Renal cortex interstitium (tissue), 11 donors: ENCODE measurements around the gene FADS3. TPM values are rescaled to one million over a fixed set of nuclear protein-coding genes. Genes with fewer than 3 reads are reported as not detected.
A peak's percentile ranks its signal among the peaks of the same experiment; 100 is the strongest.

ENCODE experiments used
- DNase-seq, 11 donors: peaks; one replicate each; pipeline ENCODE4 v3.0.0-alpha.2; 2013; ENCODE audit warnings: low read depth in 9 of 11, low spot score in 4 of 11; ENCODE audit errors: extremely low read depth in 1 of 11
- polyA plus RNA-seq, 3 donors: library from polyadenylated mRNA; unstranded; fragments of 120-200 nt; gene quantifications; one replicate each; pipeline ENCODE4 v1.2.1, GENCODE V29; 2013; ENCODE audit not compliant: insufficient read length in 3 of 3

The FADS3 gene
- polyA plus RNA-seq, 3 donors, result 13.0 to 22.9 (median 18.4) TPM

DNA sequence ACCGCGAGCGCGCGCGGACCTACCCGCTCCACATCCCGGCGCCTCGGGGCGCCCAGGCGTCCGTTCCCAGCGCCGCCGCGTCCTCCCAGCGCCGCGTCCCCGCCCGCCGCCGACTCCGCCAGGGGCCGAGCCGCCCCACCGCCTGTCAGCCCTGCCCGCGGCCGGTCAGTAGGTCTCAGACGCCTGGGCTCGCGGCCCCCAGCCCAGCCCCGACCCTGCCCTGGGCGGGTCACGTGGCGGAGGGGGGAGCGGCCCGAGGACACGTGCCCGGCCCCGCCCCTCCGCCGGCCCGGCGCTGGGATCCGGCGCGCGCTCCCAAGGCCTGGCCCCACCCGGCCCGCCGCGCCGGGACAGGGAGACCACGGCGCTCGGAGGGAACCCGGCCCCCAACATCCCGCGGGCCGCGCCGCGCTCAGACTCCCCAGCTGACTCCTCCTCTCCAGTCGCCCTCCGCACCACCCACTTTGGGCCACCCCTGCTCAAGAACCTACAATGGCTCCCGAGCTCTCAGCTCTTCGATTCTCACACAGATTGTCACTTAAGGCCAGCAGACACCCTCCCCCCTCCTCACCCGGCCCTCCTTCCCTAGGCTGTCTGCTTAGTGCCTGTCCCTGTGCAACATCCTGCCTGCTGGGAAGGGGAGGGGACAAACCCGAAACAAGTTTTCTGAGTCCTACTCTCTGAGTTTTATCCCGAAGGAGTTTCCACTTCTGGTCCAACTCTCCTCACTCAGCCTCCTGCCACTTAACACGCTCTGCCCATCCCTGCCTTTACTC, 26.2 kb upstream of the FADS3 start, which contains the start of gene RAB3IL1:
RAB3IL1 (minus strand) TSS at position 233 of the 776 bp plus-strand sequence; CDS start at position 34, 199 bp downstream.
- DNase-seq, result peak in 6 of 11 donors; percentile 29 to 62 (median 56)

DNA sequence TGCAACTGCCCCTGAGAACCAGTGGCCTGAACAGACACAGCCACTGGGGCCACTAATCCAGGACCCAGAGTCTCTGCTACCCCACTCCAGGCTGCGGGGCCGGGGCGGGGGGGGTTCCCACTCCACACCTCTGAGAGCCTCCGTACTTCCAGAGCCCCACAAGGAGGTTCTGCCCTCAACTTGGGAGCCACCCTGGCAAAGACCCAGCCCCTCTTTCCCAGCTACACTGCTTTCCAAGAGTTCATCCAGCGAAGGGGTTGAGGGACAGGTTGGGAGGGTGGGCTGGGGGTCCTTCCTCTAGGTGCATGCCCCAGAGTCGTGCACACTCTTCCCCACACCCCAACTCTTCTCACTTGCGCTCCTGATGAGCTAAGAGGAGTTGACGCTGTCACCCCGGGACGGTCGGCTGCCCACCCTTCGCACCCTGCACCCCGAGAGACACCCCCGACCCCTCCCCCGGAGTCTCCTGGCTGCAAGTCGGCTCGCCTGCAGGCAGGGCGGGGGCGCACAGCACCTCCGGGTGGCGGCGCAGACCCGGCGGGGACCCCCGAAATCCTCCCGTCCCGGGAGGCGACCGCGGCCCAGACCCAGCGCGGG, 25.5 kb upstream of the FADS3 start:
- no peak for DNase-seq

DNA sequence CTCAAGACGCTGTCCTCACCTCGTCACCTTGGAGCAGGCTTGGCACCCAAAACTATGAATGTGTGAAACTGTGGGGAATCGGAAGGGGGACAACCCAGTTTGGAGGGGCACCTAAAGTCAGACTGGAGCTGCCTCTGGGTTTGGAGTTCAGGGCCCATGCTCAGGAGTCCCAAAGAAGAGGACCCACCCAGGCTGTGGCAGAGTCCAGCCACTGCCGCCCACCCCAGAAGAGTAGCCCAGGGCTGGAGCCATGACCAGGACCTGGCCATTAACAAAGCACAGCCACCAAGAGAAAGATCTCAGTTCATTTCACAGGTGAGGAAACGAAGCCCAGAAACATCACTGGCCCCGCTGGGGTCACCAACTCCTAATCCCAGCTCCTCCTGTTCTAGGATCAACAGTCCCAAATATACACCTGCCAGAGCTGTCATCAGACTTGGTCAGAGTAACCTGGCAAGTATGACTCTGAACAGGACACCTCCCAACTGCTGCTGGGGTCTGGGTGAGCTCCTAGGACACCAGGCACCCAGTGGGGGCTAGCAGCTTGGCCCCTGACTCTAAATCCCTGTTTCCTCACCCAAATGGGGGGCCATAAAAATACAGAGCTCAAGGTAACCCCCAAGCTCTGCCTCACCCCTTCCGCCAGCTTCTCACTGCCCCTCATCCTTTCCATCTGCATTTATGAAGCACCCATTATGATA, 23.3 kb upstream of the FADS3 start:
- DNase-seq, result no peak

DNA sequence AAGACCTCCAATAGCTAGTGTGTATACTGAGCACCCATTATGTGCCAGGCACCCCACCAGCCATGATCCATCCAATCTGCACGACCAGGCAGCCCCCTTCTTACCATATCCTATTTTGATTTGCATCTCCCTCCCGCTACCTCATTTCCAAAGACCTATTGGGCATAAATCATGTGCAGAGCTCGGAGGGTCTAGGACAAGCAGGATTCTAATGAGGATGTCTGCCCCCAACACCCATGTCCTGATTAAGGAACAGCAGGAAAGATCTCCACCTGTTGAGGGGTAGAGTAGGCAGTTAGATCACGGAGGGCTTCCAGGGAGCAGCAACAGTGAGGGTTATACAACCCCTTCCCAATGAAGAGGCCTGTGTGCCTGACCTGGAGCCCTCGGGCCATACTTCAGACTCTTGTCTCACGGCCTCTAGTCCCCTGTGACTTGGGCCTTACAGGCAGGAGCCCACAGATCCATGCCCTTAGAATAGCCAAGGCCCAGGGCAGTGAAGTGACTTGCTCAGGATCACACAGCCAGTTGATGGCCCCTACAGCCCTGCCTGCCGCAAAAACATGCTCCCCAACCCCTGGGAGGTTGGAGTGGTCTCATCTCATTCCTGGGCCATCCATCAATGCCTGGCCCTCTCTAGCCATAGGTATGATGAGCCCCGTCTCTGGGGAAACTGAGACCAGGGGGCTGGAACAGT, 22.5 kb upstream of the FADS3 start:
- DNase-seq, result no peak

DNA sequence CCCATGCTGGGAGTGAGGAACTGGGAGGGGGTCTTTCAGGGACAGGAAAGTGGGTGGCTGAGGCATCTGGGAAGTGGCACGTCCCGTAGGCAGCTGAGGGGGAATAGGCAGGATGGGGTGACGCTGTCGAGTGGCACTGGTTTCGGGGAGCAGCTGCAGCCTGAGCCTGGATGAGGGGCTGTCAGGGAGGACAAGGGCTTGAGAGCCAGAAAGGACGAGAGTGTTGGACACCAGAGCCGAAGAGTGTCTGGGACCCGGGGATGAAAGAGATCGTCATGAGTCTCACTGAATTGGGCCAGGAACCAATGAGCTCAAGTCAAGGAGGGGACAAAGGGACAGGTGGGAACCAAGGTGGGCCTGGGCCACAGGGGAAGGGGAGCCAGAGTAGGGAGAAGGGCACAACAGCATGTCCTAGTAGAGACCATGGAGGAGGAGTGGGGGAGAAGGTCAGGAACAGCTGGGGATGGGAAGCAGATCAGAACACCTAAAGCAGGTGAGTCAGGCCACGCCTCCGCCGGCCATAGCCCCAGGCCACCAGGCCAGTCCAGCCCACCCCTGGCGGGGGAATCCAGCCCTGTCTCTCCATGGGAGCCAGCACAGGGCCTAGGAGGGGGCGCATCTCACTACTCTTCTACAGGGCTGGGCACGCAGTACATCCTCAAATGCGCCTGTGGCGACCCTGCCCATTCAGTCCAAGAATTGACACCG, 21.8 kb upstream of the FADS3 start:
- DNase-seq, result no peak

DNA sequence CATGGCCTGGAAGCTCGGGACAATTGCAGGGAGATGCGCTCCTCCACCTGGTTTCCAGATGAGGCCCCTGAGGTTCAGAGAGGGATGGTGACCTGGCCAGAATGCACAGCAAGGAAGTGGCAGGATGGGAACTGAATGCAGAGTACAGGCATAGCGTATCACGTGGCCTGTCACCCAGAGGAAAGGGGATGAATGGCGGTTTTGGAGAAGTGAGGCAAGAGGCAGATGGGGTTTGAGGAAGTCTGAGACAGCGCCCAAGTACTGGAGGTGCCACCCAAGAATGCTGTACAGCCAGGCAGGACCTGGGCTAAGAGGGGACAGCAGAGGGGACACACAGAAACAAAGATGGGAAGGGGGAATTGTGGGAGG, 21.2 kb upstream of the FADS3 start:
- DNase-seq, result no peak

DNA sequence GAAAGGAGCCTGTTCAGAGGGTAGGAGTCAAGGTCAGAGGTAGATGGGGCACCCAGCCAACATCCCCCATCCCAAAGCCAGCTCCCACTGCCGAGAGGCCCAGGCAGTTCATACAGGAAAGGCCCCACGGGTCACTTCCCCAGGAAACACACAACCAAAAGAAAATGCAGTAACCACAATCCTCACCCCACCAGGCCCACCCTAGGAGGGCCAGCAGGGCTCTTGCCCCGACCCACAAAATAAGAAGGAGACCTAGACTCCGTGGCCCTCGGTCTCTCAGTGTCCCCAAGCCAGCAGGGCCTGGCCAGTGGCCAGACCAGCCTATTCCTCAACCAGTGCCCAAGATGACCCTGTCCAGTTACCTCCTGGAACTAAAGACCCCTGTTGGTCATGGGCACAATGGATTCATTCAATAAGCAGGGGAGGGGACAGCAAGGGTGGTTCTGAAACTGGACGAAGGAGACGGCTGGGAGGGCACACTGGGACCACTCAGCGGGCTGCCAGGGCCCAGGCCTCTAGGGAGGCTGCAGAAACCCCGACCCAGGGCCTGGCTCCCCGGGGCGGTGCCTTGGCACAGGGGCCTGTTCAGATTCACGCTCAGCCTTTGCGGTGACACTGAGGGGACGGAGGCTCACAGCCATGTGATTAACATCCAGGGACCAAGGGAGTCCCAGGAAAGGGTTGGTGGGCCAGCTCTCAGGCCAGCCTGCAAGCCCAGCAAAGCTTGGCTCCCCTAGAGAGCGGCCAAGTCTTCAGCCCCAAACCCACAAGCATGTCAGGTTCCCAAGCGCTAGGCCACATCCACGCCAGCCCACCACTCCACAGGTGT, 20.6 kb upstream of the FADS3 start:
- DNase-seq, result no peak

DNA sequence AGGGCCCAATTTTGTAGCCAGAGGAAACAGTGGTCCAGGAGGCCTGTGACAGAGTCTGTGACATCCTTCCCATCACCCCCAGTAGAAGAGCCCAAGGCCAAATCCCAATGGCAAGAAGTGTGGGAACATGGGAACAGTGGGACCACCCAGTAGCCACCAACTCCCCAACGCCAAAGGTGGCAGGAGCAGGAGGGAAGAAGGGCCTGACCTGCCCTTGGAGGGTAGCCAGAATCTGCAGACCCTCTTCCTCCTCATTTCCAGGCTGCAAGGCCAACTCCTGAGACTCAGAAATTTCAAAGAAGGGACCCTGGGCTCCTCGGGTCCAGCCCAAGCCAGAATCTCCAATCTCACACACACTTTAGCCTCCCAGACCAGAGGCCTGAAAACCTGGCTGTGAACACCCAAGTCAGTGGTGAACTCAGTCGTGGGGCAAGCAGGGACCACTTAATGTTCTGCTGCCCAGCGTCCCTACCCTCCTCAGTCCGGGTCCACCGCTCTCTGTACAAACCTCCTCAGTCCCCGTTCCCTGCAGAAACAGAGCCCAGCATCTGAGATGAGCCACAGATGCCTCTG, 19.9 kb upstream of the FADS3 start:
- DNase-seq, result no peak

DNA sequence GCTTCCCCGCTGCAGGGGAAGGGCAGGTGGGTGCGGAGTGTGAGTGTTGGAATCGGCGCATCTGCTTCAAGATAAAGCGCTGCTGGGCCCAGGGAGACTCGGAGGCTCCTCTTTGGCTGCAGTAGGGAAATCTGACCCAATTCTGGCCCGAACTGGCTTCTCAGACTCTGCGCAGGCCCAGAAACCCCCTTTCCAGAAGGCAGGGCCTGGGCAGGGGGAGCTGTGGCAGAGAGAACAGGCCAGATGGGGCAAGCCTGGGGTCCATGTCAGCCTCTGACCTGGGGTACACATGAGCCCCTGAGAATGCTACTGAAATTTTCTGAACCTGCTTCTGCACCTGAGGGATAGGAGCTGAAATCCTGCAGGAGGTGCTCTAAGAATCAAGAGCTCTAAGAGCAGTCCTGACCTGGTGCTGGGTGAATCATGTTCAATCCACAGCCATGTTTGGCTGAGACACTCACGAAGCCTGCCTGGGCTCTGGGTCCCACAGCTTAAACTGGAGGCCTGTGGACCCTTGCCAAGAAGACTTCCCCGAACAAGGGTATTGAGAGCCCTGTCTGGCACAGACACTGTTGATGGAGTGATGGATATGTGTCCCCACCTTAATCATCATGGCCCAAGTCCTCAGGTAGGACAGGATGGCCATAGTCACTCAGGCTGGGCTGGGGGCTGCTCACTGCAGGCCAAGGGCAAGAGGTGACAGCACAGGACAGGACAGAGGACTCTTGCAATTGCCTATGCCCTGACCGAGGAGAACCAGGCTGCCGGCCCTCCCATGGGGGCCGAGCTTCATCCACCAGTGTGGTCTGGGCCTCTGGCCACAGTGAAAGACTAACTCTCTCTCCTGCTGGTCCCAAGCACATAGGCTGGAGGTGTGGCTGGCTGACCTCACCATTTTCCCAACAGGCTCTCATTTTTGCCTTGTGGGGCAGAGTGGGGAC, 19.1 kb upstream of the FADS3 start:
- DNase-seq, result no peak

DNA sequence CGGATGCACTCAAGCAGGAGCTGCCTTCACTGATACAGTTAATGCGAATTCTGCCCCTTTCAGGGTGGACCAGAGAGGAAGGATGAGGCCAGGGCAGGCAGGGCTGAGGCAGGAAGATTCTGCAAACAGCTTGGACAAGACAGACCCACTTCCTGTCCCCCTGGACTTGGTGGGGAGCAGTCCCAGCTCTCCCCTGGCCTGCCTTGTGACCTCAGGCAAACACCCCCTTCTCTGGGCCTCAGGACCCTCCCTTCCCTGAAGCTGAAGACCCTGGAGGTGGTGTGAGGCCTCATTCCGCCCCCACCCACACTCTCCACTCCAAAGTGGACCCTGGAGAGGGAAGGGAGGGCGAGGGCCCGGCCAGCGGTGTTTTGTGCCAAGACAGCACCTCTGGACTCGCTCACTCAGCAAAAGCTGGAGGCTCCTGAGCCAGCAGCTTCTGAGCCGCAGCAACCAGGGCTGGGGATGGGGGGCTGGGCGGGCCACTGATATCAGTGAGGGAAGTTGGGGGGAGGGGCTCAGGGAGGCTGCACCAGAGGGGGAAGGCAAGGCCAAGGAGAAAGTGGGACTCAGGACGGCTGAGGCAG, 17.5 kb upstream of the FADS3 start:
- DNase-seq, result no peak

DNA sequence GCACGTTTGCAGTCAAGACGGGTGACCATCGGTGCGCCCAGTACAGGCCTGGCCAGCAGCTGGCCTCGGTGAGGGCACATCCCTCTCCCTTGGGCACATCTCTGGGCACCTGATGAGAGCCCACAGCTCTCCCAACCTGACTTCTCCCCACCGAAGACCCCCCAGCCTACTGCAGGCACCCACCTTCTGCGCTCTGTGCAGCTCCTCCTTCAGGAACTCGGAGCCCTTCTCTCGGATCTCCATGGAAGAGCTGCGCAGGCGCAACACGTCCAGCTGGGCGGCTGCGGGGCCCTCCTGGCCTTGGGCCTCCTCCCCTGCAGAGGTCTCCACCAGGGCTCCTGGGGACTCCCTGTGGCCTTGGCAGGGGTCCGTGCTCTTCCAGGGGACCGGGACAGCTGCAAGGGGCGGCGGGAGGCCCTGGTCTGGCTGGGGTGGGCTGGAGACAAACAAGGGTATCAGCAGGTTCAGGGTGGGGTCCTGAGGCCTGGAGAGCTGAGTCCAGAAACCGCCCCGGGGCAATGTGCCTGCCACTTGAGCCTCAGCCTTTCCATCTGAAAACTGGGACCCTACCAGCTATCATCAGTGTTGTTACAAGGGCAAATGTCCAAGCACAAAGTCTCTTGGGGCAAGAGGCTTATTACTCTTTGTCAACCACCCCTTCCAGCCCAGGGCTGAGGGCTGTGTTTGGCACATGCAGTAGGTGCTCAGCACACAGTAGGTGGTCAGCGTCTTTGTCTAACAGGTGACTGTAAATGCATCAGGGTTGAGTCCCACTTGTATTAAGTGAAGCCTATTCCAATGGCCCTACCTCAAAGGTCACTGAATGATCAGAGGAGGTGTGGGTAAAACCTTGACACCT, 16.8 kb upstream of the FADS3 start:
- no peak for DNase-seq

DNA sequence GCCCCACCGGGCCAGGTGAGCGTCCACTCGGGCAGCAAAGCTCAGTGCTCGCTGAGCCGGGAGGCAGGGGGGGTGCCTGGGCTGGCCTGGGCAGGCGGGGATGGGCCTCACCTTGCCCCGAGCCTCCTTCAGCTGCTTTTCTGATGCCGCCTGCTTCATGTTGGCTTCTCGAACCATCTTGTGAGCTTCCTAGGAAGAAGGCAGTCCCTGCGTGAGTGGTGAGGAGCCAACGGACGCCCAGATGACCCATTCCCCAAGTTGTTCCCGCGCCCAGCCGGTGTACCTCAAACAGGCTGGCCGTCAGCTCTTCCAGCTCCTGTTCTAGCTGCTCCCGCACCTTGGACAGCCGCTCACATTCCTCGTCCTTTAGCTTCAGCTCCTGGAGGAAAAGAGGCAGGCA, 15.9 kb upstream of the FADS3 start:
- no peak for DNase-seq

DNA sequence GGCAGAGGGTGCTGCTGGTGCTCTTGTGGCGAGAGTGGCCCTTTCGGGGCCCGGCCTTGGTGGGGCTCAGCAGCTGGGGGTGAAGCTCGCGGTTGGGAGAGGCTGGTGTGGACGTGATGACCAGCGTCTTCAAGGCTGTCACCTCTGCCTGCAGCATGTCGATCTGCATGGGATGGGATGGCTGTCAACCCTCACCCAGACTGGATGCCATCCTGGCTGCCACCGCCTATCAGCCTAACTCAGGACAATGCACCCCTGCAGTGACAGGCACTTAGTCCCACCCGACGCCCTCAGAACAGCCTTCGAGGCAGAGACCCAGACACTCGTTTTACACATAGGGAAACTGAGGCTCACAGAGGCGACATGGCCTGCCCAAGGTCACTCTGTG, 15.2 kb upstream of the FADS3 start:
- DNase-seq, result no peak

DNA sequence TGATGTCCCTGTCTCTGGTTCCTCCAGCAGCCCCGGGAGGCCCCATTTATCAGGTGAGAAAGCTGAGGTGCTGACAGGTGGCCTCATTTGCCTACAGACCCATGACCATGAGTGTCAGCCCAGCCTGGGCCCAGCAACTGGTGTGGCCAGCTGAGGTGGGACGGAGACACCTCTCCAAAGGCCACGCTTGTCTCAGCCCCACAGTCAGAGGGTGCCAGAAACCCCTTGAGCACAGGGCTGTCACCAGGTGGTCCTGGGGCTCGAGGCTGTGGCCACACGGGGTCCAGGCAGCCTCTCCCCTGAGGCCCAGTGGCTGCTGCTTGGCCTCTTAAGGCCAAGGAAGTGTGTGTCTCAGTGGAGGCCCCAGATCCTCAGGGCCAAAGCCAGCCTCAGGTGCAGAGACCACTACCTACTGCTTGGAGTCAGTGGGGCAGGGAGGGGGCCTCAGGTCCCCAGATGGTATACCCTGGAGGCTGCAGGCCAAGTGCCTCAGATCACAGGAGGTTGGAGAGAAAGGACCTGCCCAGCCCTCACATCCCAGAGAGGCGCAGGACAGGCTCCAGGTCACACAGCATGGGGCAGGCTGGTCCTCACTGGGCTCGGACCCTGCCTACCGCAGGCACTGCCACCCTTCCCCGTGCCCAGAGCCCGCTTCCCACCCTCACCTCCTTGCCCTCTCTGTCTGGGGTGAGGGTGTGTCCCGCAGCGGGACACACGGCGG, 14.6 kb upstream of the FADS3 start:
- DNase-seq, result no peak

DNA sequence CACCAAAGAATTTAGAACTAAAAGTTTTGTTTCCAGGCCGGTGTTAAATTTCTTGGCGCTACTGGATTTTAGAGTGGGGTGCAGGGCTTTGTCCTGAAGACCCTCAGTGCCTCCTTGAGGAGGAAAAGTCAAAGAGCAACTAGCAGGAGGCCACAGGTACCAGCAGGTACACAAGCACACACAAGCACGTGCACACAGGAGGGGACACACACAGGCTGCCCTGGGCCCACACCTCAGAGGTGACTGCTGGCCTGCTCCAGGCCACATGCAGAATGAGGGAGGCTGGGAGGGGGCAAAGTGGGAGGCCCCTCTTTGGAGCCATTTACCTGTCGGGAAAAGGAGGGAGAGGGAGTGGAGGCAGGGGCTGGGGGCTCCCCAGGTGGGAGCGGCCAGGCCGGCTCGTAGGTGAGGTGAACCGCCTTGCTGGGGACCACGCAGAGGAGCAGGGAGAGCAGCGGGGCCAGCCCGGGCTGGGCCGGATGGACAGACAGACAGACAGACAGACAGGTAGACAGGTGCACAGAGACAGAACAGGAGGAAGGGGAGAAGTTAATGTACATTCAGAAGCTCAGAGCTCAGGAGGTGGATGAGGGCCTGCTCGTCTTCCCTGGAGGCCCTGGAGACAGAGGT, 13.8 kb upstream of the FADS3 start:
- DNase-seq, result no peak
